Liver (tissue), 9 donors: Measurements from ENCODE around the gene PLEKHG4. TPM values are rescaled to one million over a fixed set of nuclear protein-coding genes. Genes with fewer than 3 reads are reported as not detected.

Experiments
- DNase-seq: peaks from one replicate; pipeline ENCODE4 v3.0.0-alpha.2; 2017; ENCODE audit warnings: low spot score
- H3K27ac ChIP-seq, 2 donors: one replicate each; pipeline ENCODE4 v1.7.0; 2013; ENCODE audit warnings: inconsistent platforms in 2 of 2, low read length in 2 of 2, control low read depth in 1 of 2, low read depth in 1 of 2, mild to moderate bottlenecking in 1 of 2
- H3K27me3 ChIP-seq, 4 donors: one replicate each; pipeline versions ENCODE4 v1.6.1 to v1.7.0; 2013; ENCODE audit warnings: low read length in 3 of 4, inconsistent platforms in 1 of 4, mild to moderate bottlenecking in 1 of 4, moderate library complexity in 1 of 4; ENCODE audit not compliant: control insufficient read depth in 4 of 4, insufficient read depth in 4 of 4
- H3K36me3 ChIP-seq, 4 donors: one replicate each; pipeline versions ENCODE4 v1.6.1 to v1.7.0; 2013; ENCODE audit warnings: low read length in 3 of 4, mild to moderate bottlenecking in 3 of 4, low read depth in 1 of 4, moderate library complexity in 1 of 4; ENCODE audit not compliant: control insufficient read depth in 4 of 4, insufficient read depth in 3 of 4
- H3K4me1 ChIP-seq, 4 donors: one replicate each; pipeline versions ENCODE4 v1.6.1 to v1.7.0; 2013; ENCODE audit warnings: low read length in 3 of 4, mild to moderate bottlenecking in 3 of 4, moderate library complexity in 1 of 4; ENCODE audit not compliant: control insufficient read depth in 4 of 4, insufficient read depth in 4 of 4
- H3K4me3 ChIP-seq, 3 donors: one replicate each; pipeline versions ENCODE4 v1.6.1 to v1.7.0; 2013; ENCODE audit warnings: low read length in 3 of 3, control low read depth in 1 of 3, low read depth in 1 of 3, mild to moderate bottlenecking in 1 of 3
- H3K9ac ChIP-seq, 2 donors: one replicate each; pipeline ENCODE4 v1.7.0; 2013; ENCODE audit warnings: low read length in 2 of 2, mild to moderate bottlenecking in 2 of 2, moderate library complexity in 2 of 2, control low read depth in 1 of 2, low read depth in 1 of 2
- H3K9me3 ChIP-seq, 4 donors: one replicate each; pipeline versions ENCODE4 v1.6.1 to v1.7.0; 2013; ENCODE audit warnings: low read length in 3 of 4; ENCODE audit not compliant: control insufficient read depth in 4 of 4
- CTCF ChIP-seq: fragments of 150-350 bp; IDR thresholded peaks from 2 replicates; pipeline ENCODE4 v1.5.1; 2017; ENCODE audit warnings: improper control_type of control experiment, low read depth, low read length; ENCODE audit not compliant: missing input control
- EGR1 ChIP-seq, 2 donors: IDR thresholded peaks; 2 replicates each; pipeline ENCODE4 v1.6.1; 2016 to 2018; ENCODE audit warnings: antibody characterized with exemption in 2 of 2, low read depth in 2 of 2
- FOXA1 ChIP-seq: IDR thresholded peaks from 2 replicates; pipeline ENCODE4 v1.6.1; 2016; ENCODE audit warnings: antibody characterized with exemption
- FOXA2 ChIP-seq: IDR thresholded peaks from 2 replicates; pipeline ENCODE4 v1.6.1; 2016; ENCODE audit warnings: antibody characterized with exemption
- GABPA ChIP-seq, 2 donors: IDR thresholded peaks in 1 of 2; conservative IDR thresholded peaks in 1 of 2; 2 replicates each; pipeline ENCODE4 v1.6.1; 2016; ENCODE audit warnings: antibody characterized with exemption in 2 of 2, mild to moderate bottlenecking in 1 of 2, moderate library complexity in 1 of 2
- HNF4A ChIP-seq, 2 donors: conservative IDR thresholded peaks; 2 replicates each; pipeline ENCODE4 v1.6.1; 2016; ENCODE audit warnings: antibody characterized with exemption in 2 of 2, mild to moderate bottlenecking in 2 of 2
- REST ChIP-seq: IDR thresholded peaks from 2 replicates; pipeline ENCODE4 v1.6.1; 2016; ENCODE audit warnings: antibody characterized with exemption, mild to moderate bottlenecking
- SP1 ChIP-seq: IDR thresholded peaks from 2 replicates; pipeline ENCODE4 v1.6.1; 2018; ENCODE audit warnings: antibody characterized with exemption, mild to moderate bottlenecking
- ZBTB33 ChIP-seq: IDR thresholded peaks from 2 replicates; pipeline ENCODE4 v1.6.1; 2016; ENCODE audit warnings: antibody characterized with exemption
- WGBS: extraction: QIAGEN DNeasy Blood & Tissue Kit; methylation state at CpG from one replicate; pipeline ENCODE4 v1.1.7; 2013; 5-methylcytosine and 5-hydroxymethylcytosine counted together
- polyA plus RNA-seq, 2 donors: library from polyadenylated mRNA; stranded (reverse) in 1 of 2; unstranded in 1 of 2; fragments of 200-250 nt in 1 of 2; fragments of >200 nt in 1 of 2; fragmentation: Nextera tagmentation in 1 of 2; extraction: Ambion mirVana in 1 of 2; gene quantifications; one replicate each; pipeline versions ENCODE4 v1.2.1 to v1.2.3, GENCODE V29; 2013 to 2015
- total RNA-seq, 2 donors: library from RNA; depleted of rRNA; stranded (reverse); fragments of >200 nt; gene quantifications; one replicate each; pipeline ENCODE4 v1.2.3, GENCODE V29; 2014
- TF ChIP-seq, protein P1 (sequence below): IDR thresholded peaks from 2 replicates; pipeline ENCODE4 v1.6.1; 2016; ENCODE audit warnings: antibody characterized with exemption
- TF ChIP-seq, protein P2 (sequence below): IDR thresholded peaks from 2 replicates; pipeline ENCODE4 v1.6.1; 2016; ENCODE audit warnings: antibody characterized with exemption
- donor health status: healthy.
- donor health status: healthy.
- donor health status: healthy.
- donor health status: healthy.
- donor health status: healthy.

PLEKHG4 gene
- total and polyA plus RNA-seq, 4 donors, result 0.21 to 2.6 (median 0.68) TPM

GRCh38 chr16:67305216-67306071 lies 26.1 kb downstream of the PLEKHG4 start:
- no peak for DNase-seq
- Histone ChIP-seq H3K36me3 (no peaks in the 10 kb centered on the region), H3K4me1 (no peaks in the 10 kb centered on the region), H3K9ac (no peak overlapping the region), H3K4me3 (no peak overlapping the region), H3K9me3 (no peaks in the 10 kb centered on the region), H3K27me3 (no peaks in the 10 kb centered on the region), H3K27ac (no peak overlapping the region)
- TF ChIP-seq SP1 (no peak), GABPA (IDR thresholded peaks at IDR 0.05 in 1 of 2, conservative IDR thresholded peaks at IDR 0.05 in 1 of 2) (no peak), REST (no peak), EGR1 (IDR thresholded peaks at IDR 0.05; ENCODE audit: low read depth in 2 of 2) (no peak), CTCF (no peak), ZBTB33 (no peak), FOXA2 (no peak), FOXA1 (no peak)
- 91% methylated on average over 13 of the region's 13 CpGs for WGBS

DNA sequence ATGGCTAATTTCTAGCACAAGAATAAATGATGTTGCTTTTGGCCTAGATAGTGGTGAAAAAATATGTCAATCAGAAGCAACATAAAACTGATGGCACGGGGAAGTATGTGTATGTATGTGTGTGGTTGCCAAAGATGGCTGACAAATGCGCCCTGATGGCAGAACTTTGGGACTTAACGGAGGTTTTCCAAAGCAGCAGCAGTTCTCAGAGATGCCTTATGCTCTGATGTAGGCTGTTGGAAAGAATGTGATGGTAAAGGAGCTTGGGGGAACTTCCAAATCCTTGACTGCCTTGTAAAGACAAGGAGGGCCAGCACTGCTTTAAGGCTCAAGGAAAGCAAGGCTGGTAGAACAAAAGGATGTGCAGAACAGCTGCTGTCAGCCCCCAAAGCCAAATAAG lies 31.2 kb downstream of the PLEKHG4 start:
- Histone ChIP-seq H3K27me3 (no peaks in the 10 kb centered on the region), H3K4me1 (no peaks in the 10 kb centered on the region), H3K4me3 (no peak overlapping the region), H3K36me3 (no peaks in the 10 kb centered on the region), H3K27ac (no peak overlapping the region), H3K9me3 (no peaks in the 10 kb centered on the region), H3K9ac (no peak overlapping the region)
- 92% methylated on average over 3 of the region's 3 CpGs for WGBS
- no peak for DNase-seq
- TF ChIP-seq, protein P1, sequence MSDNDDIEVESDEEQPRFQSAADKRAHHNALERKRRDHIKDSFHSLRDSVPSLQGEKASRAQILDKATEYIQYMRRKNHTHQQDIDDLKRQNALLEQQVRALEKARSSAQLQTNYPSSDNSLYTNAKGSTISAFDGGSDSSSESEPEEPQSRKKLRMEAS, result no peak
- TF ChIP-seq, protein P2, sequence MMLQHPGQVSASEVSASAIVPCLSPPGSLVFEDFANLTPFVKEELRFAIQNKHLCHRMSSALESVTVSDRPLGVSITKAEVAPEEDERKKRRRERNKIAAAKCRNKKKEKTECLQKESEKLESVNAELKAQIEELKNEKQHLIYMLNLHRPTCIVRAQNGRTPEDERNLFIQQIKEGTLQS, result no peak
- no peak for TF ChIP-seq HNF4A (conservative IDR thresholded peaks at IDR 0.05)
- TF ChIP-seq SP1, result no peak
